Measurements from ENCODE around the gene ACOT7.

ACOT7 gene

DNA sequence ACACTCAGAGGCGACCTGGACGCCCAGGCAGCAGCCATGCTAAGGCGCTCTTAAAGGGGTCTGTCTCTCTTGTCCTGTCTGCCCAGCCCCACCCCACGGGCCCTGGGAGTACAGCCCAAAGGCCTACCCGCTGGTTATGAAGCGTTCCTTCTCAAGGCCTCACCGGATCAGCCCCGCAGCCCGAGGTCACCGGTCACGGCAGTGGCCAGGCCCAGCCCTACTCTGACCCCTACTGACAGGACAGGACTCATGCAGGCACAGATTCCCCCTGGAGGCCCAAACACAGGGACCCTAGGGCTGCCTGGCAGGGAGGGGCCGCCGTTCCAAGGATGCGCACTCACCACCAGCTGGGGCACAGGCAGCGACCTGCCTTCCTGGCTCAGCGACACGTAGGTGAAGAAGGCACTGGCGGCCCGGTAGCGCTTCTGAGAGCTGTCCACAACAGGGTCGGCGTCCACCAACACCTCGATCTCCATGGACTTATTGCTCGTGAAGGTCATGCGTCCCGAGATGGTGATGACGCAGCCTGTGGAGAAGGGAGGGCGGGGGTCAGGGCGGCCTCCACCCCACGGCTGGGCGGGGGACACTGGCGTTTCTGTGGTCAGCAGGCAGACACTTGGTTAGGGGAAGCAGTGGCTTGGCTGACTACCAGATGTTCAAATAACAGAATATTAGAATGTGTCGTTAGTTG, 112.7 kb downstream of the ACOT7 start:
- DNase-seq, result no peak

- DNase-seq, result no peak
Measured at GRCh38 chr1:6279613-6280383, 113.8 kb downstream of the ACOT7 start.

GRCh38 chr1:6279066-6279465, 114.5 kb downstream of the ACOT7 start:
- DNase-seq, result no peak

GRCh38 chr1:6278263-6278662, 115.3 kb downstream of the ACOT7 start:
- no peak for DNase-seq

GRCh38 chr1:6276811-6277555, 116.6 kb downstream of the ACOT7 start:
- no peak for DNase-seq

DNA sequence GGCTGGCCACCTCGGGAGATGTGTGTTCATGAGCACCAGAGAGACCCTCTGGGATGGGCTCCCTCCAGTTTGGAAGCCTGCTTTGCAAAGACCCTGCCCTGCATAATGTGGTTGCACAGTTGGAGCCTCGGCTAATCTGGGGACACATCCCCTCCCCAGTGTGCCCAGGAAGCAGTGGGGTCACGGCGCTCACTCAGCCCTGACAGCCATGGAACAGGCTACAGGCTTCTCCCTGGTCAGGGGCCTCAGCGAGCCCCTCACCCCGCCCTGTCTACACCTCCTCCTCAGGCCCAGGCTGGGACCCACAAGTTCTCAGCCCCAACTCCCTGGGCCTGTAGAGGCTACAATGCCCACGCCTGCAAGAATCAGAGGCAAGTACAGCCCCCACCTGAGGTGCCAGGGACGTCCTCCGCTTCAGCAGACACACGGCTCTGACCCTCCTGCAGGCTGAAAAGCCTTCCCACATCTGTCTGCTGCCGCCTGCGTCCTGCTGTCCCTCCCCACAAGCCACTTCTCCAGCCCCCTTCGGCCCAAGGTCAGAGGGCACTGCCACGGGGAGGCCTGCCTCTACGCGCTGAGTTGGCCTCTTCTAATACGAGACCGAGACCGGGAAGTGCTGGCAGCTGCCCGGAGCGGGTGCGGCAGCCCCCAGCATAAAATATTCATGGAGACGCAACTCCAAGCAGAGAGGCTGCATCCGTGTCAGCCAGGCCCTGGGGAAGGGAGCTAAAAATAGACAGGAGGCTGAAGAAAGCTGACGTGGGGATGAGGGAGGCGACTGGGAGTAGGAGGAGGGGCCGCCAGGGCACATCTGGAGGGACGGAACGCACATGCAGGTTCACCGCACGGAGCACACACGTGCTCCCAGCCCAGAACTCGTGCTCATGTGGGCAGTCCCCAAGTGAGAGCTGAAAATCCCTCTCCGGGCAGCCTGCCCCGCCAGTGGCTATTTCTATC, 117.5 kb downstream of the ACOT7 start:
- peak; percentile 18 for DNase-seq

DNA sequence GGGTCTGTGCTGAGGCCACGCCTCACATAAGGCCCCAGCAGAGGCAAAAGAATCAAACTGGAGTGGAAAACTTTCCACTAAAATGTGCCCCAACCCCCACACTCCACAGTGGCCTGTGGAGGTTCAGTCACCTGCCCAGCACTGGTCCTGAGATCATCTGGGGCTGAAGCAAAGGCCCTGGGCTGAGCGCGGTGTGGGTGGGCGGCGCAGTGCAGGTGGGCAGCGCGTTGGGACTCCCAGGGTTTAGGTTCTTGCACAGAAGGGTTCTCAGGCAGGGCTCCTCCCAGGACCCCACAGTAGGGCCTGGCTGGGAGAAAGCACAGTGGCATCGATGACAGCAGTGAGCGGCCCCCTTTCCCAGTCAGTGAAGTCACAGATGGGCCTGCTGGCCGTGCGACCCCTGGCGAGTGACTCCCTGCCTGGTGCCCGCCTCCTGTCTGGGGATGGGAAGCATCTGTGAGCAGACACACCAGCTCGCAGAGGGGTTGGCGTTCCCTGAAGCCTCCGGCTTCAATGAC, 118.9 kb downstream of the ACOT7 start:
- DNase-seq, result no peak

- DNase-seq, result no peak
Measured at GRCh38 chr1:6274102-6274501, 119.5 kb downstream of the ACOT7 start.

- peak; percentile 48 for DNase-seq
Measured at GRCh38 chr1:6273380-6273891, 120.1 kb downstream of the ACOT7 start.

DNA sequence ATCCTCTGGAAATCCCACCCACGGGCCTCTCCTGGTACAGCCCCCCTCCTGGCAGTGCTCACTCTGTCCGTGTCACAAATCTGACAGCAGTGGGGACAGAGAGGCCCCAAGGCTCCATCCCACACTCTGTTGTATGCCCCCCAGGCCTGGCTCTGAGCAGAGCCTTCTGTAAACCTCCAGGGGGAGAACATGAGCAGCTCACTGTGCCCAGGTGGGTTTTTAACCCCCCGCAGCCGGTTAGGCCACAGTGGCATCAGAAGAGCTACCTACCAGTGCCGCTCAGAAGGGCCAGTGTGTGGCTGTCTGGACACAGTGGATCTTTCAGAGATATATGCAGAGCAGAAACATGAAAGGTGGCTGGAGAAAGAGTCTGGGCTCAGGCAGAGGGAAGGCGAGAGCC, 120.7 kb downstream of the ACOT7 start:
- DNase-seq, result no peak

- DNase-seq, result no peak
Measured at GRCh38 chr1:6272452-6272851, 121.1 kb downstream of the ACOT7 start.

GRCh38 chr1:6271554-6271953, 122.0 kb downstream of the ACOT7 start:
- DNase-seq, result no peak

GRCh38 chr1:6271006-6271405, 122.6 kb downstream of the ACOT7 start:
- no peak for DNase-seq

DNA sequence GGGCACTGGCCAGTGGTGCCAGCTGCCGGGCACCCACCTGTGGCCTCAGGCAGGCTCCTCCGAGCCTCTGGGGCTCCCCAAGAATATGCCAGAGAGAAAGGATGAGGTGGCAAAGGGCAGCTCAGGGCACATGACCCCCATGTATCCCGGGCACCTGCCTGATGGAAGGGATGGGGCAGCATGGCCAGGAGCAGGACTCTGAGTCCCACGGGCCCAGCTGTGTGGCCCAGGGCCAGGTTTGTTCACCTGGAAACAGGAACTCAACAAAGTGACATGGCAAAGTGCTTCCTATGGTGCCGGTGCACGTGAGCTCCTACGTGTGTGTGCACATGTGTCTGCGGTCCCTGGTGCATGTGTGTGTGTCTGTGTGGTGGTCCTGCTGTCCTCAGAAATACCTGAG, 123.2 kb downstream of the ACOT7 start:
- no peak for DNase-seq

DNA sequence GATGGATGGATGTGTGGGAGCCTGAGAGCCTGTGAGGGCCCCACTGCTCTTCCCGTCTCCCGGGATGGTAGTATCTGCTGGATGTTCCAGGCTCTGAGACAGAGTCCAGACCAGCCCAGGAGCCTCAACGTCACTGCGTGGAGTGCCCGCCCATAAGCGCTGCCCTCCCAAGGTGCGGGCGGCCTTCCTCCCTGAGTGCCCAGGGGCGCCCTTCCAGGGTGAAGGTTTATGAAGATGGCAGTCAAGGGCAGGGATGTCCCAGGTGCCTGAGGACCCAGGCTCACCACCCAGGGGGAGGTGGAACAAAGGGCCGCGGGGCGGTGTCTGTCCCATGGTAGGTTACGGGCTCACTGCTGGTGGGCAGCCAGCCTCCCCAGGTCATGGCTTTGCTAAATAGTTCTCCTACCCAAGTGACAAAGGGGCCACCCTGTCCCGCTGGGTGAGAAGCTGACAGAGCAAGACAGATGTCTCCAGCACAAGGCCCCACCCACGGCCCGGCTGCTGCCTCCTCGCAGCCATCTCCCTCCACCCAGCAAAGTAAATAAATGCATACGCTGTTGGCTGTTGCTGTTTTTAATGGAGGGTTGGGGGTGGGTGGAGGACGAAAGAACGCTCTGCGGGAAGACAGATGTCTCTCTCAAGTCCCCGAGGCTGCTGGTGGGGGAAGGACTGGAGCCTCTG, 123.7 kb downstream of the ACOT7 start:
- no peak for DNase-seq

DNA sequence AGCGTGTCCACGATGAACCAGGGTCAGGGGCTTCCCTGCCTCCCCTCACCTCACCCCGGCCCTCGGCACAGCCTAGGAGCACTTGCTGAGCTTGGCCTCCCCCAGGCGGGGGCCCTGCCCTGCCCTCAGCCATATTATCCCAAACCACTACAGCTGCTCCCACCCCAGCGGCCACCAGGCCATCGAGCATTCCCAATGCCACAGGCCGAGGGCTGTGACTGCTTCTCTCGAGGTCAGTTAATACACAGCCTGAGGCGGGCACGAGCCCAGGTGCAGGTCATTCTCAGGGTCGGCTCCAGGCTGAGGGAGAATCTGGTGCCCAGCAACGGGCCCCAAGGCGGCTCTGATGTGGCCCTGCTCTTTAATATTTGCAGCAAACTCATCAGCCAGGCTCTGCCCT, 124.3 kb downstream of the ACOT7 start:
- no peak for DNase-seq

- no peak for DNase-seq
Measured at GRCh38 chr1:6268415-6268814, 125.2 kb downstream of the ACOT7 start.

GRCh38 chr1:6267686-6268322, 125.8 kb downstream of the ACOT7 start:
- DNase-seq, result no peak

GRCh38 chr1:6266641-6267040, 126.9 kb downstream of the ACOT7 start:
- no peak for DNase-seq

DNA sequence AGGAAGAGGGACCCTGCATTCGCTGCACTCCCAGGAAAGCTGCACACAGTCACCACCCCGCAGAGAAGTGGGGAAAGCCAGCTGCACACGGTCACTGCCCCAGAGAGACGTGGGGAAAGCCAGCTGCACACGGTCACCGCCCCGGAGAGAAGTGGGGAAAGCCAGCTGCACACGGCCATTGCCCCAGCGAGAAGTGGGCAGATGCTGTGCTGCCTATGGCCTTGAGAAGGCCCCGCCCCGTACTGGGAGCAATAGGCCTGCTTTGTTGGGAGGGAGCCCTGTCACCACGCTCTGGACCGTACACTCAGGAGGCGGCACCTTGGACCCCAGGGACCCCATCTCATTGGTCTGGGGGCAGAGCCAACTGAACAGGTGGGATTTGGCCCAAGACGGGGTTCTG, 128.4 kb downstream of the ACOT7 start:
- DNase-seq, result no peak

GRCh38 chr1:6263716-6264115, 129.9 kb downstream of the ACOT7 start:
- no peak for DNase-seq

Measured in midbrain (tissue), 1 donor.